K562 treated with DMSO at 1 percent for 4 hours (cell line): ENCODE results near the gene RAB4B. TPM values are rescaled to one million over a fixed set of nuclear protein-coding genes. Genes with fewer than 3 reads are reported as not detected.

Experiments used
- total RNA-seq: library from RNA; unstranded; fragments of 300-600 nt; gene quantifications from 2 replicates; pipeline ENCODE4 v1.2.3, GENCODE V29; 2022; ENCODE audit not compliant: insufficient read depth

The RAB4B gene, protein sequence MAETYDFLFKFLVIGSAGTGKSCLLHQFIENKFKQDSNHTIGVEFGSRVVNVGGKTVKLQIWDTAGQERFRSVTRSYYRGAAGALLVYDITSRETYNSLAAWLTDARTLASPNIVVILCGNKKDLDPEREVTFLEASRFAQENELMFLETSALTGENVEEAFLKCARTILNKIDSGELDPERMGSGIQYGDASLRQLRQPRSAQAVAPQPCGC
- 26.9 and 33.3 TPM in 2 replicates for total RNA-seq

GRCh38 chr19:40777937-40778705 lies at the start of gene RAB4B:
TSS of gene RAB4B (plus strand) at chr19:40778247. CDS start at chr19:40778376, 129 bp downstream.

GRCh38 chr19:40750058-40750873 lies 27.8 kb upstream of the RAB4B start, which contains the start of gene ACTMAP:
TSS of gene ACTMAP (minus strand) at chr19:40750477. CDS start at chr19:40749803, 674 bp downstream.

GRCh38 chr19:40750874-40751537 lies 27.0 kb upstream of the RAB4B start, which contains the start of gene SNRPA:
TSS of gene SNRPA (plus strand) at chr19:40751203. CDS start at chr19:40751409, 206 bp downstream.

GRCh38 chr19:40774916-40775631 lies 3.0 kb upstream of the RAB4B start, which contains the start of gene MIA:
TSS of gene MIA (plus strand) at chr19:40775521. CDS start at chr19:40775543, 22 bp downstream.

GRCh38 chr19:40798683-40799557 lies 20.9 kb downstream of the RAB4B start, which contains the start of gene EGLN2:
TSS of gene EGLN2 (plus strand) at chr19:40799191. CDS start at chr19:40800573, 1,382 bp downstream.

Other genes with a start within 250 kb of the RAB4B start
- gene SHKBP1, start 201.4 kb upstream of the RAB4B start, total RNA-seq, result 97.0 and 111 TPM in 2 replicates
- gene LTBP4, start 176.9 kb upstream of the RAB4B start, total RNA-seq, result 179 and 282 TPM in 2 replicates
- 24.5 TPM in 2 replicates for gene NUMBL, start 87.6 kb upstream of the RAB4B start, total RNA-seq
- 14.3 and 21.5 TPM in 2 replicates for gene COQ8B, start 61.4 kb upstream of the RAB4B start, total RNA-seq
- 13.7 and 15.3 TPM in 2 replicates for gene ITPKC, start 61.1 kb upstream of the RAB4B start, total RNA-seq
- gene ACTMAP, start 27.8 kb upstream of the RAB4B start, total RNA-seq, result 9.3 and 13.2 TPM in 2 replicates
- 100 and 116 TPM in 2 replicates for gene SNRPA, start 27.0 kb upstream of the RAB4B start, total RNA-seq
- not detected in 2 replicates for gene MIA, start 2.7 kb upstream of the RAB4B start, total RNA-seq
- gene EGLN2, start 20.9 kb downstream of the RAB4B start, total RNA-seq, result 107 and 114 TPM in 2 replicates
- not detected in 2 replicates for gene CYP2A6, start 72.2 kb downstream of the RAB4B start, total RNA-seq
- gene CYP2A7, start 104.0 kb downstream of the RAB4B start, total RNA-seq, result not detected in 2 replicates
- gene CYP2B6, start 213.0 kb downstream of the RAB4B start, total RNA-seq, result not detected in 2 replicates